GM11168 (cell line): ENCODE data around the gene RNF39.
"Not testable (repeated sequence)": the region's sequence is repeated elsewhere in the genome, so short reads cannot be mapped to it uniquely, and the experiment has no call there.

Source experiments
- in situ Hi-C: fragments of 300-500 bp; cut with MboI; formaldehyde crosslinking; loops from one replicate; pipeline ENCODE4 v1.12.0; 2022; ENCODE audit warnings: low sequenced_read_pairs; ENCODE audit not compliant: unreplicated experiment

The RNF39 gene

GRCh38 chr6:30025186-30025585 lies 50.4 kb downstream of the RNF39 start:
- in situ Hi-C loops: no loop called here

- in situ Hi-C loops: not testable (repeated sequence)
These were observed 52.9 kb downstream of the RNF39 start for GRCh38 chr6:30022712-30023111.

GRCh38 chr6:30022189-30022588 lies 53.4 kb downstream of the RNF39 start:
- in situ Hi-C loops: no loop called here

- in situ Hi-C loops: no loop called here
These were observed 54.9 kb downstream of the RNF39 start for GRCh38 chr6:30020626-30021025.
